ENCODE measurements around the gene ASIC2.

Gene ASIC2

DNA sequence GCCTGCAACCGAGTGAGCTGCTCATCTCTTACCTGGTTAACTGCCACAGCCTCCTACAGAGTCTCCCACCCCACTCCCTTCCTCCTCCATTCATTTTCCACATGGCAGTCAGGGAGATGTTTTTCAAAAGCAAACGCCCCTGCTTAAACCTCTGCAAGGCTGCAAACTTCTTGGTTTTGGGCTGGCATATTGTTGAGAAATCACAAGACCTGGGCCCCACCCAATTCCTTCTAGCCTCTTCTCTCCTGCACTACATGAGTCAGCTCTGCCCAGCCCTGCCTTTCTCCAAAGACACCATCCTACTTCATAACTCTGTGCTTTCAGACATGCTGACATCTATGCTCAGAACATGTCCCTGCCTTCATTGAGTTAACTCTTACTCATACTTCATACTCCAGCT is 165.4 kb downstream of the ASIC2 start:
- no peak overlapping the region for H3K4me3 ChIP-seq (ENCODE audit: low read depth, low read length)
- H3K9me3 ChIP-seq (ENCODE audit: control insufficient read depth, insufficient read depth, low read depth, low read length) = no peaks in the 10 kb centered on the region
- H3K27me3 ChIP-seq (ENCODE audit: control insufficient read depth, insufficient read depth, low read length) = no peaks in the 10 kb centered on the region
- no peaks in the 10 kb centered on the region for H3K36me3 ChIP-seq (ENCODE audit: control insufficient read depth, insufficient read depth, low read length)
- no peak overlapping the region for H3K9ac ChIP-seq (ENCODE audit: low read length)
- no peaks in the 10 kb centered on the region for H3K4me1 ChIP-seq (ENCODE audit: control insufficient read depth, insufficient read depth, low read length)
- H3K27ac ChIP-seq (ENCODE audit: low read depth, low read length) = no peak overlapping the region

DNA sequence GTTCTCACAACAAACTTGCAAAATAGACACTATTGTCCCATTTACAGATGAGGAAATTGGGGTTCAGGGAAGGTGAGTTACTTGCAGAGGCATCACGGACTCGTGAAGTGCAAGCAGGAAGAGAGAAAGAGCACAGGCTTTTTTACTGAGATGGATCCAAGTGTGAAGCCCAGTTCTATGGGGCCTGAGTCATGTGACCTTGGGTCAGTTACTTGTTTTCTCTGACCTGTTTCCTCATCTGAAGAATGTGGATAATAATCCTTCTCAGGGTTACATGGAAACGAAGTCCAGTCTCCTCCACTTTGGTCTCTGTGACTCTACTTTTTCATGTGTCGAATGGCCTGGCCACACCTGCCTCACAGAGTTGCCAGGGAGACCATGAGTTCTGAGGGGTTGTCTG is 167.0 kb downstream of the ASIC2 start:
- H3K9ac ChIP-seq (ENCODE audit: low read length) = no peak overlapping the region
- no peaks in the 10 kb centered on the region for H3K4me1 ChIP-seq (ENCODE audit: control insufficient read depth, insufficient read depth, low read length)
- H3K9me3 ChIP-seq (ENCODE audit: control insufficient read depth, insufficient read depth, low read depth, low read length) = no peaks in the 10 kb centered on the region
- H3K27ac ChIP-seq (ENCODE audit: low read depth, low read length) = no peak overlapping the region
- peaks cover 9% of the 10 kb centered on the region; the same call in 1 of the 2 replicates for H3K27me3 ChIP-seq (ENCODE audit: control insufficient read depth, insufficient read depth, low read length)
- H3K4me3 ChIP-seq (ENCODE audit: low read depth, low read length) = no peak overlapping the region
- H3K36me3 ChIP-seq (ENCODE audit: control insufficient read depth, insufficient read depth, low read length) = no peaks in the 10 kb centered on the region

DNA sequence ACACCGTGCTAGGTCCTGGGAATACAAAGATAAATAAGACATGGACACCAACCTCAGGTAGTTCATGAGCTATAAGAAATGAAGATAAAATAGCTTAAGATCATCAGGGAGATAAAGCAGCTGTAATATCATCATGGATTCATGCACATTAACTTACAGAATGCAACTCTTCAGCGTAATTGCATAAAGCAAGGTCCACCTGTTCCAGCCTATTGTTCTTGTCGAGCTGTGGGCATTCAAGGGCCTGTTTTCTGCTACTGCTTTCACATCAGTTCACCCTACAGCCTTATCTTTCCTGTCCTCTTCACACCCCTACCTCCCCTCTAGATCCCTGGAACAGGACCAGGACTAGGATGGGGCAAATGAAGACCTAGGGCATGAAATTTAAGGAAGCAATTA is 167.5 kb downstream of the ASIC2 start:
- Histone ChIP-seq H3K4me1 (ENCODE audit: control insufficient read depth, insufficient read depth, low read length) (no peaks in the 10 kb centered on the region), H3K36me3 (ENCODE audit: control insufficient read depth, insufficient read depth, low read length) (no peaks in the 10 kb centered on the region), H3K27ac (ENCODE audit: low read depth, low read length) (no peak overlapping the region), H3K9ac (ENCODE audit: low read length) (no peak overlapping the region), H3K4me3 (ENCODE audit: low read depth, low read length) (no peak overlapping the region), H3K27me3 (ENCODE audit: control insufficient read depth, insufficient read depth, low read length) (peaks cover 10% of the 10 kb centered on the region; the same call in 1 of the 2 replicates), H3K9me3 (ENCODE audit: control insufficient read depth, insufficient read depth, low read depth, low read length) (no peaks in the 10 kb centered on the region)

DNA sequence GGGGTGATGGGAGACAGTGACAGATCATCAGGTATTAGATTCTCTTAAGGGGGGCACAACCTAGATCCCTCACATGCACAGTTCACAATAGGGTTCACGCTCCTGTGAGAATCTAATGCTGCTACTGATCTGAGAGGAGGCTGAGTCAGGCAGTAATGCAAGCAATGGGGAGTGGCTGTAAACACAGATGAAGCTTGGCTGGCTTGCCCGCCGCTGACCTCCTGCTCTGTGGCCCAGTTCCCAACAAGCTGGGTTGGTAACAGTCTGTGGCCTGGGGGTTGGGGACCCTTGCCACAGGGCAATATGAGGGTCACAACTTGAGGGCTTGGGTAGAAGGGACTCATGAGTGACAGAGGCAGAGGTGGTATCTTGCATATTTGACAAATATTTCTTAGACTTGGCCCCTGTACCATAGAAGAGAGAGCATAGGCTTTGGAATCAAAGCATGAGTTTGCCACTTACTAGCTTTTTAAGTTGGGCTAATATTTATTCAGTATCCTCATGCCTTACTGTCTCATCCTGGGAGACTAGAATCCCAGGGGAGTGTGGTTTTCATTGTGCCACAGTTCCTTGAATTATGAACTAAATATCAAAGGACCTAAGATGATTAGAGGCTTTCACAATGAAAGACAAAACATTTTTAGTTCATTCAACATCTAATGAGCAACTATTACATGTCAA is 168.1 kb downstream of the ASIC2 start:
- peaks cover 14% of the 10 kb centered on the region; the same call in 1 of the 2 replicates for H3K27me3 ChIP-seq (ENCODE audit: control insufficient read depth, insufficient read depth, low read length)

DNA sequence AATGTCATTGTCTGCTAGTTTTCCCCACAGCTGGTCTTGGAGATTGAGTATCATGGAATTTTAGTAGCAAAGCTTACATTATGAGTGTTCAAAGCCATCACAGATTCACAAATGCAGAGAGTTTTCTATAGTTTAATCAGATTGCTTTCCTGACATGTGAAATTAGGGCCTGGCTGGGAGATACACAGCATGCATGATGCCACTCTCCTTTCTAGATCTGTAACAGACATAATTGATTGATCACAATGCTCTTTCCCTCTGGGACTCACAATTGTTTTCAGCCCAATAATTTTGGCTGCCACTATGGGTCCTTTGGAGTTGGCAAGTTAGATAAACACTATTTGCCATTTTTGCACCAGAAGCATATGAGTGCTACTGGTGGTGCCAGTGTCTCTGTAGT is 168.9 kb downstream of the ASIC2 start:
- Histone ChIP-seq H3K9me3 (ENCODE audit: control insufficient read depth, insufficient read depth, low read depth, low read length) (no peaks in the 10 kb centered on the region), H3K27me3 (ENCODE audit: control insufficient read depth, insufficient read depth, low read length) (peaks cover 14% of the 10 kb centered on the region; the same call in 1 of the 2 replicates), H3K27ac (ENCODE audit: low read depth, low read length) (no peak overlapping the region), H3K4me1 (ENCODE audit: control insufficient read depth, insufficient read depth, low read length) (no peaks in the 10 kb centered on the region; the same call in 1 of the 2 replicates), H3K36me3 (ENCODE audit: control insufficient read depth, insufficient read depth, low read length) (no peaks in the 10 kb centered on the region), H3K9ac (ENCODE audit: low read length) (no peak overlapping the region), H3K4me3 (ENCODE audit: low read depth, low read length) (no peak overlapping the region)

More for the DNA sequence above, 168.1 kb downstream of the ASIC2 start:
- Histone ChIP-seq H3K36me3 (ENCODE audit: control insufficient read depth, insufficient read depth, low read length) (no peaks in the 10 kb centered on the region), H3K27ac (ENCODE audit: low read depth, low read length) (no peak overlapping the region), H3K4me1 (ENCODE audit: control insufficient read depth, insufficient read depth, low read length) (no peaks in the 10 kb centered on the region; the same call in 1 of the 2 replicates), H3K9me3 (ENCODE audit: control insufficient read depth, insufficient read depth, low read depth, low read length) (no peaks in the 10 kb centered on the region), H3K4me3 (ENCODE audit: low read depth, low read length) (no peak overlapping the region), H3K9ac (ENCODE audit: low read length) (no peak overlapping the region)

DNA sequence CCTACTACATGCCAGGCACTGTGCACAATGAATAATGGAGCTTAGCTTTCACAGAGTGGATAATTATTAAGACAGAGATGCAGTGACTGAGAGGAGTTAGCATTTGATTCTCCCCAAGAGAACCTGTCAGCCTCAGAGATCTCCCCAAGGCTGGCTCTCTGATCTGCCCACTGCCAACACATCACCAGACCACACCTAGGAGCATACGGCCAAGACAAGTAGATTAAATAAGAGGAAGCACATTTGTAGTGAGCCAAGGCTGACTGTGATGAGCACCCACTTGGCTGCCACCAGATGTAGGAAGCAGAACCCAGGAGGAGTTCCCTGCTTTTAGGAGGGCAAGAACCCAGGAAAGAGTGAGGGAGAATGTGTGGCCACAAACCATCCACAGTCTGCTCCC is 171.3 kb downstream of the ASIC2 start:
- Histone ChIP-seq H3K4me1 (ENCODE audit: control insufficient read depth, insufficient read depth, low read length) (no peaks in the 10 kb centered on the region; the same call in 1 of the 2 replicates), H3K9ac (ENCODE audit: low read length) (no peak overlapping the region), H3K9me3 (ENCODE audit: control insufficient read depth, insufficient read depth, low read depth, low read length) (no peaks in the 10 kb centered on the region), H3K36me3 (ENCODE audit: control insufficient read depth, insufficient read depth, low read length) (no peaks in the 10 kb centered on the region), H3K27ac (ENCODE audit: low read depth, low read length) (no peak overlapping the region), H3K27me3 (ENCODE audit: control insufficient read depth, insufficient read depth, low read length) (peaks cover 14% of the 10 kb centered on the region; the same call in 1 of the 2 replicates), H3K4me3 (ENCODE audit: low read depth, low read length) (no peak overlapping the region)

DNA sequence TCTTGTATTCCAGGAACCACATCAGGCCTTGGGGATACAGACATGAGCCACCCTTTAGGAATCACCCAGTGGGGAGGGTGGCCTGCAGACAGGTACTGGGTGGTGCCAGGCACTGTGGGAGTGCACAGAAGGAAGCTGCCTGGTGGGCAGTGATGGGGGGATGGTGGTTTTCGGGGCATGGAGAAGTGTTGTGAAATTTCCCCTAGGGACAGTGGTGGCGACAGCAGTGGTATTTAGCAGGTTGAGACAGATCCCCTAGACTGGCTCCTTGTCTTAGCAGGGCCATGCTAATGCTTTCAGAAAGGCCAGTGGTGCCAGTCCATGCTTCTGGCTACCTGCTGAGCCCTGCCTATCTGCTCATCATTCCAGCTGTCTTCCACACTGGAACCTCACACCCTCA is 171.8 kb downstream of the ASIC2 start:
- H3K4me1 ChIP-seq (ENCODE audit: control insufficient read depth, insufficient read depth, low read length) = no peaks in the 10 kb centered on the region; the same call in 1 of the 2 replicates
- H3K27ac ChIP-seq (ENCODE audit: low read depth, low read length) = no peak overlapping the region
- H3K36me3 ChIP-seq (ENCODE audit: control insufficient read depth, insufficient read depth, low read length) = no peaks in the 10 kb centered on the region
- H3K9me3 ChIP-seq (ENCODE audit: control insufficient read depth, insufficient read depth, low read depth, low read length) = no peaks in the 10 kb centered on the region
- peaks cover 14% of the 10 kb centered on the region; the same call in 1 of the 2 replicates for H3K27me3 ChIP-seq (ENCODE audit: control insufficient read depth, insufficient read depth, low read length)
- no peak overlapping the region for H3K9ac ChIP-seq (ENCODE audit: low read length)
- H3K4me3 ChIP-seq (ENCODE audit: low read depth, low read length) = no peak overlapping the region

DNA sequence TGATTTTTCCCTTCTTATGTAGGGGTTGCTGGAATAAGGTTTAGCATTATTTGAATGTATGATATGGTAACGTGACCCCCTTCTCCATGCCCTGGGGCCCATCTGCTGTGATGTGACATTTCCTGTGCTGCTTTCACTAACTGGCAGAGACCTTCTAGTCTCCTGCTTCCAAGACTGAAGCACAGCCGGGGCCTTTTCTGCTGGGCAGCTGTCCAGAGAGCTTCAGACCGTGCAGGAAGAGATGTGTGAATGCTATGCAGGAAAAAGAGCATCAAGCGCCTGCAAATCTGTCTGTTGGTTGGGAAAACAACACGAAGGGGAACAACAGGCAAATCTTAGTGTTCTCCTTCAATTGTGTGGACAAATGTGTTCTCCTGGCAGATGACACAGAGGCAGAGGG is 173.0 kb downstream of the ASIC2 start:
- Histone ChIP-seq H3K4me3 (ENCODE audit: low read depth, low read length) (no peak overlapping the region), H3K4me1 (ENCODE audit: control insufficient read depth, insufficient read depth, low read length) (no peaks in the 10 kb centered on the region; the same call in 1 of the 2 replicates), H3K27ac (ENCODE audit: low read depth, low read length) (no peak overlapping the region), H3K9me3 (ENCODE audit: control insufficient read depth, insufficient read depth, low read depth, low read length) (no peaks in the 10 kb centered on the region), H3K27me3 (ENCODE audit: control insufficient read depth, insufficient read depth, low read length) (peaks cover 14% of the 10 kb centered on the region; the same call in 1 of the 2 replicates), H3K36me3 (ENCODE audit: control insufficient read depth, insufficient read depth, low read length) (no peaks in the 10 kb centered on the region), H3K9ac (ENCODE audit: low read length) (no peak overlapping the region)

DNA sequence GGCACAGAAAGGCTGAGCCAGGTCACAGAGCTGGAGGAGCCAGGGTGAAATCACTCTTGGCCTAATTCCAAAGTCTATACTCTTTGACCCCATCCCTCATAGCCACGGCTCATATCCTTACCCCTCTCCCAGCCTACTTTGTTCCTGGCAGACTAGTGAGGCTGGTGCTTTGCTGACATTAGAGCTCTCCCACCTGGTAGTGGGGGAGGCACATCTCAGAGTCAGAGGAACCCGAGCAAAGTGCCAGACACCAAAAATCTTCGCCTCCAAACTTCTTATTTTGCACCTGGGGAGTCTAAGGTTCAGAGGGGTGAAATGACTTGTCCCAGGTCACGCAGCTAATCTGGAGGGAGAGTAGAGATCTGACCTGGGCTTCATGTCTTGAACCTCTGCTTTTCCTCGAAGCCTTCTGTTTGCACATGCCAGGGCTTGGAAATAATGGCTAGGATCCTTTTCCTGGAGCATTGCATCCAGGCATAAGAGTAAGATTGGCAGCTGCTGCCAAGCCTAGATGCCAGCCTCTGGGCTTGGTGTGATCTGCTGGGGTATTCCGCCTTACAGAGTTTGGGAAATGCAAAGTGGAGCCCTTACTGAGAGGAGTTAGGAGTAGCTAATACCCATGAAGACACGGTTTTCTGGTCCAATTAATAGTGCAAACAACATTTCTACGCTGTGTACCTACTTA is 174.6 kb downstream of the ASIC2 start:
- Histone ChIP-seq H3K9ac (ENCODE audit: low read length) (no peak overlapping the region), H3K36me3 (ENCODE audit: control insufficient read depth, insufficient read depth, low read length) (no peaks in the 10 kb centered on the region), H3K27me3 (ENCODE audit: control insufficient read depth, insufficient read depth, low read length) (peaks cover 14% of the 10 kb centered on the region; the same call in 1 of the 2 replicates), H3K4me3 (ENCODE audit: low read depth, low read length) (no peak overlapping the region), H3K4me1 (ENCODE audit: control insufficient read depth, insufficient read depth, low read length) (no peaks in the 10 kb centered on the region; the same call in 1 of the 2 replicates), H3K9me3 (ENCODE audit: control insufficient read depth, insufficient read depth, low read depth, low read length) (no peaks in the 10 kb centered on the region), H3K27ac (ENCODE audit: low read depth, low read length) (no peak overlapping the region)

DNA sequence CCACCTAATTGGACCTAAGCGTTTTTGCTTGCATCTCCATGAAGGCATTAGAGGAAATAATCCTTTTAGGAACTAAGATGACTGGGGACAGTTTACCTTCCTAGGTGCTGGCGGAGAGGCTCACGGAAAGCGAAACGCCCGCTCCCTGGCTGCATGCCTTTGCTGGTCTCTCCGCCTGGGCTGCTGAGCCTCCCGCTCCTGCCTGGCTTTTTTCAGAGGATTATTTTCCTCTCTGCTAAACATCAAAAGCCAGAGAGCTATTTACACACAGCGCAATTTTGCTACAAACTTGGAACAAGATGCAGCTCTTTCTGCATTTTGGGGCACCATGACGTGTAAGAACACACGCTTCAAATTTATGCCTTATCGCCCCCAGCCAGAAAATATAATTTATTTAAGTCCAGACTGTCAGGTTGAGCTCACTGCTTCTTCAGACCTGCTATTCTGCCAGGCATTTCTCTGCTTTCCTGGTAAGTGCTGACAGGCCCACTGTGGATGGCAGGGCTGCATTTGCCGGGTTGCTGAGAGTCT is 177.0 kb downstream of the ASIC2 start:
- no peak overlapping the region for H3K9ac ChIP-seq (ENCODE audit: low read length)
- H3K4me1 ChIP-seq (ENCODE audit: control insufficient read depth, insufficient read depth, low read length) = no peaks in the 10 kb centered on the region; the same call in 1 of the 2 replicates
- no peak overlapping the region for H3K27ac ChIP-seq (ENCODE audit: low read depth, low read length)
- H3K4me3 ChIP-seq (ENCODE audit: low read depth, low read length) = no peak overlapping the region
- peaks cover 5% of the 10 kb centered on the region; the same call in 1 of the 2 replicates for H3K27me3 ChIP-seq (ENCODE audit: control insufficient read depth, insufficient read depth, low read length)
- no peaks in the 10 kb centered on the region for H3K9me3 ChIP-seq (ENCODE audit: control insufficient read depth, insufficient read depth, low read depth, low read length)
- no peaks in the 10 kb centered on the region for H3K36me3 ChIP-seq (ENCODE audit: control insufficient read depth, insufficient read depth, low read length)

DNA sequence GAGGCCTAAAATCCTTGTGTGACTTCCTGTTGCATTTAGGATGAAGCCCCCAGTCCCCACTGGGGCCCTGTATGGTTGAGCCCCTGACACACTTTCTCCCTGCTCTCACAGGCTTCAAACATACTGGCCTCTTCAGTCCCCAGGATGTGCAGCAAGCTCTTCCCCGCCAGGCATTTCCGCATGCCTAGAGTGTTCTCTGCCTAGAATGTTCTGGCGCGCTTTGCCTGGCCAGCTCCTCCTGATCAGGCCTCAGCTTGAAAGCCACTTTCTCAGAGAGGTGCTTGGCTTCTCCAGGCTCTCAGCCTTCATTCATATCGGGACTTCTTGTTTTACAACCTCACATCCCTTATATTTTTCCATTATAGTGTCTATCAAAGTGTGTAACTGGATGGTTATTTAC is 177.7 kb downstream of the ASIC2 start:
- no peaks in the 10 kb centered on the region for H3K36me3 ChIP-seq (ENCODE audit: control insufficient read depth, insufficient read depth, low read length)
- no peak overlapping the region for H3K27ac ChIP-seq (ENCODE audit: low read depth, low read length)
- H3K9me3 ChIP-seq (ENCODE audit: control insufficient read depth, insufficient read depth, low read depth, low read length) = 0 out of 2 replicates have a peak, but pooled peaks cover 2% of the 10 kb centered on the region
- no peaks in the 10 kb centered on the region; the same call in 1 of the 2 replicates for H3K4me1 ChIP-seq (ENCODE audit: control insufficient read depth, insufficient read depth, low read length)
- H3K9ac ChIP-seq (ENCODE audit: low read length) = no peak overlapping the region
- H3K27me3 ChIP-seq (ENCODE audit: control insufficient read depth, insufficient read depth, low read length) = peaks cover 2% of the 10 kb centered on the region; the same call in 1 of the 2 replicates
- H3K4me3 ChIP-seq (ENCODE audit: low read depth, low read length) = no peak overlapping the region
